Measurements from ENCODE around the gene MTHFR.

DNA sequence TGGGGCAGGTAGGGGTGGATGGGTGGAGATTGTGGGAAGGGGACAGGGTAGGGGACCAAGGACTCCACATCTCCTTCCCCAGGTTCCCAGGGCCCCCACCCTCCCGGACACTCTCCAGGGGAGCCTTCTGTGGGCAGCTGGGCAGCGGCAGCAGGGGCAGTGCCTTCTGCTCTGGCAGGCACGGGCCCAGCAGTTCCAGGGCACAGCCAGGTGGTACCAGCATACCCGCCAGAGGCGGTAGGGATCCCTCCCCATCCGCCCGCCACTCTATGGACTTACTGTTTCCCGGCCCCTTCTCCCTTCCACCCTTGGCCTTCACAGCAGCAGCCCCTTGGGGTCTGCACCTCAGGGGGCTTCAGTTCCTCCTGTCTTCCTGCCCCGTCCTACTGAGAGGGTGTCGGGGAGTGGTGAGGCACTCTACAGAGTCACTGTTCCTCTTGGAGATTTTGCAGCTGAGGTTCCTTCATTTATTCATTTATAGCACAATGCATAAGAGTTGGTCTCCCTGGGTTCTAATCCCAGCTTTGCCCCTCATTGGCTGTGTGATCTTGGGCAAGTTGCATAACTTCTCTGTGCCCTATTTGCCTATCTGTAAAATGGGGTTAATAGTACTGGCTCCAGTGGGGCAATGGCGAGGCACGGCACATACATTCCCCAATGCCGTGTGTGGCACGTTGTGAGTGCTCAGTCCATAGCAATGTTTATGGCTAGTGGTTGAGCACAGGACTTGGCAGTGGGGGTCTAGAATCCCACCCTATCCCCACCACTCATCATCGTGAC lies 26.7 kb downstream of the MTHFR start:
- TF ChIP-seq GATA3 (IDR thresholded peaks at IDR 0.05; ENCODE audit: low read depth, low read length) (no peak), GATA2 (IDR thresholded peaks at IDR 0.05; ENCODE audit: low read depth, low read length) (no peak)
